Left forelimb (tissue), 1 donor: ENCODE measurements around the gene SP140L.
"Not testable (repeated sequence)": the region's sequence is repeated elsewhere in the genome, so short reads cannot be mapped to it uniquely, and the experiment has no call there.

Experiments
- DNase-seq: peaks from one replicate; pipeline ENCODE4 v3.0.0-alpha.2; 2018; ENCODE audit warnings: low spot score

Gene SP140L

GRCh38 chr2:230362030-230362691 lies 35.2 kb downstream of the SP140L start:
- no peak for DNase-seq

GRCh38 chr2:230382108-230382507 lies 55.1 kb downstream of the SP140L start:
- no peak for DNase-seq

- no peak for DNase-seq
Observed at GRCh38 chr2:230383453-230383852, 56.5 kb downstream of the SP140L start.

DNA sequence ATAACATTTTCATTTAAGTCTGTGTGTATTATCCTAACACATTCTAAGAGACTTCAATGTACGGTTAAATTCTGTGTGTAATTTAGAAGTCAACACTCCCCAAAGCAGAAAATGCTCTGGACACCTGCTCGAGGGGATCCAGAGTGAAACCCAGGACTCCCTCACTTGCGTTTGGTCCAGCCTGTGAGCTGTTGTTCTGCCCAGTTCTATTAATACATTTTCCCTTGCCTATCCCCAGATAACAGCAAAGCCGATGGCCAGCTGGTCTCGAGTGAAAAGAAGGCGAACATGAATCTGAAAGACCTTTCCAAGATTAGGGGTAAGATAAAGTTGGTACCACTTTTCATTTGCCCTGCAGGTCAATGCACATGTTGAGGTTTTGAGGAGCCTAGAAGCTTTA lies 58.0 kb downstream of the SP140L start:
- no peak for DNase-seq

GRCh38 chr2:230394301-230394700 lies 67.3 kb downstream of the SP140L start:
- DNase-seq: no peak

DNA sequence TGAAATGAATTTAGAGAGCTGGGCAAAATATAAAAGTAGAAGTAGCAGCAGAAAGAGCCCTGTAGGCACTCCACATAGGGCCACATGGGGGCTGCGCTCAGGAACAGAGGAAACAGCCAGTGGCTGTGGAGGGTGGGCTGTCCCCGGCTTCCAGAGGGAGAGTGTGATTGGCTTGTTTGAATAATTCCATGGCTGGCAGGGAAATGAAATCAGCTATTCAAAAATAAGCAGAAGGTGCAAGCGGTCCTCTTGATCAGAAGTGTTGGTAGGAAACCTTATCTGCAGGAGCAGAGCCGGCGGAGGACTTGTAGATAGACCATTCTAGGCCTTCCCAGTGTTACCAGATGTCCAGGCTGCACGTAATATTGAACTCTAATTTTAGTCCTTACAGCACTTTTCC lies 71.7 kb downstream of the SP140L start:
- DNase-seq: not testable (repeated sequence)

GRCh38 chr2:230400041-230400440 lies 73.0 kb downstream of the SP140L start:
- no peak for DNase-seq

- no peak for DNase-seq
Observed at GRCh38 chr2:230400454-230400853, 73.5 kb downstream of the SP140L start.

DNA sequence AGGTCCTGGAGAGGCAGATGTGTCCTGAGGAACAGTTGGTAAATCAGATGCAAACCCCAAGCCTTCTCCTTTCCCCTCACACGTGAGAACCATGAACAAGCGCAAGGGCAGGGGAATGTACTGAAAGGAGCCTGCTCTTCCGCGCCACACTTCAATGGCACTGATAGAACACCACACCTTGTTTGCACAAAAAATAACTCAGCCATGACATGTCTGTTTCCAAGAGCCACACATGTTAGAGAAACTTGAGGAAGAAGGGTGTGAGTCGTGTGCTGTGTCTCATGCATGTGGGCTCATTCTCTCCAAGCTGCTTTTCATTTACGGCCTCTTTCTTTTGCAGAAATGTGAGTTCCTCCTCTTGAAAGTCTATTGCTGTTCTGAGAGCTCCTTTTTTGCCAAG lies 74.0 kb downstream of the SP140L start:
- not testable (repeated sequence) for DNase-seq

DNA sequence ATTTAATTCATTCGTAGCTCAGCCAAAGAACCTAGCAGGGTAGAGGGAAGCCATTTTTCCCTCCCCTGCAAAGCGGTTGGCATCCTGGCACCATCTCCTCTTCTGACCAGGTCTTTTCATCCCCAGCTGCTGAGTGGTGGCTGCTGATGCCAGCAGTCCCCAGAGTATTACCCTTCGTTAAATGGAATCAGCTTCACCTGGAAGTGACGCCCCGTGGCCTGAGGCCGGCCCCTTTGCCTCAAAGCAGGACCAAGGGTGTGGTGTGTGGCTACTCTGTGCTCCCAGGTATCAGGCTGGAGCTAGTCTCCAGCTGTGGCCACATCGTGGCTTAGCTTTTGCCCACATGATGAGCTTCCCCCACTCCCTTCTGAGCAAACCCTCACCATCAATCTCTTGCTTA lies 76.8 kb downstream of the SP140L start:
- no peak for DNase-seq

- DNase-seq: no peak
Observed at GRCh38 chr2:230405824-230406223, 78.8 kb downstream of the SP140L start.

- no peak for DNase-seq
Observed at GRCh38 chr2:230408244-230408842, 81.3 kb downstream of the SP140L start.

DNA sequence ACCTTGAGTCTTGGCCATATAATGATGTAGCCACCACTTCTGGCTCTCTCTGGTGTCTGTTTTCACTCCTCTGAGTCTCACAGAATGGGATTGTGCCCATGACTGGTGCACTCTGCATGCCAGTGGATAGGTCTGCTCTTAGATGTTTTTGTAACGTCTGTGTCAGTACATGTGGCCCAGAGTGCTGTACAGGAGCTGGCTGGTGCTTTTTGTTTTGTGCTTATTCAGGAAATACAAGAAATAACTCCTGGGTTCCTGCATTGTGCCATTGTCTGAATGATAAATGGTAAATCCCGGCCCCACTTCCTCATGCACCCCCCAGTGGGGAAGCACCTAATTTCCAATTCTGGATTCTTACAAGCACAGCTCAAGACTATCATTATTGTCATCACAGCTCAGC lies 82.3 kb downstream of the SP140L start:
- not testable (repeated sequence) for DNase-seq

- DNase-seq: no peak
Observed at GRCh38 chr2:230410263-230410662, 83.3 kb downstream of the SP140L start.

GRCh38 chr2:230410861-230411569 lies 84.0 kb downstream of the SP140L start:
- no peak for DNase-seq

DNA sequence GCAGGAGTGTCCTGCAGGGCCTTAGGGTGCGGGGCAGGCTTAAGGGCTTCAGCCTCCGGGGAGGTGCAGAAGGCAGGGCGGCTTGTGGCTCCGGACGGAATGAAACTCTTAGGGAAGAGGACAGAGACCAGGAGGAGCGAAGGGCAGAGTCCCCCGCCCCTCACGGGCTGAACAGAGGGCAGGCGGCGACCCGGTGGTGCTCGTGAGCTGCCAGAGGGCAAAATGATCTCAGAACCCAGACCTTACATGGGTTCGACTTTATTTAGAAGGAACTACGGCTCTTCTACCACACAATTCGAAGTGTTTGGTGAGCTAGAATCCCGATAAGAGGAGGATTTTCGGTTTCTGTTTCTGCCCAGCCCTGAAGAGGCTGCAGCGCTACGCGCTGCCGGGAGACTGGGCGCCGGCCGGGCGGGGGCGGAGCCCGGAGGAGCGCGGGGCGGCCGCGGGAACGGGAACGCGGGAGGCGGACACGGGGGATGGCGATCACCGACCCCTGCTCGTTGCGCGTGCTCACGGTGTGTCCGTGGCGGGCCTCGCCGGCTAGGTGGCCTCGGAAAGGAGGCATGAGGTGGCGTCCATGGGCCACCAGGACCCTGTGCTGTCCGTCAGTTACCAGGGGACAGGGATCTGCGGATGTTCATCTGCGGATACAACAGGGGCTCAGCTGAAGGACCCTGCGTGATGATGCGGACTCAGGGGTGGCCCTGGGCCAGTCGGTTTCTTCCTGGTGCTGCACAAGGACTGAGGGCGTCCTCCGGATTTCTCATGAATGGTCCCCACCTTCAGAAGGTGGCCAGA lies 84.8 kb downstream of the SP140L start:
- DNase-seq: peak; percentile 84

GRCh38 chr2:230412371-230412711 lies 85.3 kb downstream of the SP140L start:
- no peak for DNase-seq

DNA sequence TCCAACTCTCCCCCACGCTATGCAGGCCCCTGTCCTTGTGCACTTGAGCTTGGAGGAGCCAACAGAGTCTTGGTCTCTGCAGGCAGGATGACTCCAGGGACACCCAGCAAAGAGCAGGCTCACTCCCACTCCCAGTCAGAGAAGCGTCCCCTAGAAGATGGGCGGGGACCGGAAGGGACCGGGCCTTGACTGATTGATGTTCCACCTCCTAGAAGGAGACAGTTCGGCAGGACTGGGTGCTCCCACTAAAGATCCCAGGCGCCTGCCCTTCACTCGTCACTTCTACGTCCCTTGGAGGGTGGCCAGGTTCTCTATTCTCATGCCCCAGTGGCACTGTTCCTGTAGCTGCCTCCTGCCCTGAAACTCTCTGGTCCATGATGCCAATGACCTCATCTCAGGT lies 85.9 kb downstream of the SP140L start:
- no peak for DNase-seq

DNA sequence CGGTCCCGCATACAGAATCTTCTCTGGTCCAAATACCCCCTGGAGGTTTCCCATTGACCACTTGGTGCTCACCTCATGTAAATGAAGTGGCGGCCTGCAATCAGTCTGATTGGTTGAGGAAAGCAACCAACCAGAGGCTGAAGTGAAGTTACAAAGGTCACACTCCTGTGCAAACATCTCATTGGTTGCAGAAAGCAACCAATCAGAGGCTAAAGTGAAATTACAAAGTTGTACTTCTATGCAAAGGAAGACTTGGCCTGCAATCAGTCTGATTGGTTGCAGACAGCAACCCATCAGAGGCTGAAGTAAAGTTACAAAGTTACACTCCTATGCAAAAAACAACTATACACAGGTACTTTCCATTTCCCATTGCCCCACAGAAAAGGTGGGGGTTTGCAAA lies 86.5 kb downstream of the SP140L start:
- DNase-seq: no peak

DNA sequence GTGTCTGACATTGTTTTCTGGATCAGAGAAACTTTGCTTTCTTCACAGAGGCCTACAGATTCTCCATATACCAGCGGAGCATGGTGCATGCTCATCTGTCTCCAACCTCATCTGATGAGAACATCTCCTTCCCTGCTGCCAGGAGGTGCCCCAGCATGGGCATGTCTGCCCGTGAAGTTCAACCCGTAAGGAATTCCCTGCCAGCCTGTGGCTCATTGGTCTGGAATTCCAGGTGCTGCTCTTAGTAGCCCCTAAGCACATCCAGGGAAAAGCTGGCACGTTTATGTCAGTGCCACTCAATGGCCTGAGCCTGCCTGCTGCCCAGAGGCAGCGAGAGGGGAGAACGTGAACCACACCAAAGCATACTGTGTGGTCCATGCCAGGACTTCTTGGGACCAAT lies 87.3 kb downstream of the SP140L start:
- no peak for DNase-seq

- peak; percentile 77 for DNase-seq
Observed at GRCh38 chr2:230416061-230416721, 89.2 kb downstream of the SP140L start, which contains the start of gene SP100. TSS of gene SP100 (plus strand) at chr2:230416201. CDS start at chr2:230416297, 96 bp downstream.

DNA sequence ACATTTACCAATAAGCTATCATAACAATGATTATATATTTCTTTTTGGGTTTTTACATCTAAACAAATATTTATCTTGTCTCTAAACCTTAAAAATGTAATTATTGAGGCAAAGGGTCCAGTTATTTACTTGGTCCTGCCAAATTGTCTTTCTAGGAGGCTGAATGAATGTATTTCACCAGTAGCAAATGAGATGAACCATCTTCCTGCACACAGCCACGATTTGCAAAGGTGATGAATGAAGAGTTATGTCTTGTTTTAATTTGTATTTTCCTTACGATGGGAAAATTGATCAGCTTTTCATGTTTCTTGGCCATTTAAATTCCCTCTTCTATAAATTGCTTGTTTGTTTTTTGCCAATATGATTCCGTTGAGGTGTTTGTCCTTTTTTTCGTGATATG lies 90.4 kb downstream of the SP140L start:
- DNase-seq: no peak
